T-helper 2 cell treated with Interferon-gamma antibody and Interleukin-4, amounts not matched to agents 100 ng/mL and 5 ng/mL, for 36 hours (primary cell): ENCODE results near the gene KRT17. TPM values are rescaled to one million over a fixed set of nuclear protein-coding genes. Genes with fewer than 3 reads are reported as not detected.
"Not testable (repeated sequence)": the region's sequence is repeated elsewhere in the genome, so short reads cannot be mapped to it uniquely, and the experiment has no call there.

Experiments used
- intact Hi-C: fragments of 100-400 bp; cut with micrococcal nuclease; formaldehyde crosslinking; loops from one replicate; pipeline ENCODE4 v1.15.1; 2023
- total RNA-seq: library from RNA; stranded (reverse); gene quantifications from 2 replicates; pipeline ENCODE4 v1.2.3, GENCODE V29; 2022

The KRT17 gene
- total RNA-seq, 1 donor from 2014 or later = not detected

GRCh38 chr17:41636652-41637051 lies 12.3 kb upstream of the KRT17 start:
- intact Hi-C loops = no loop called here

DNA sequence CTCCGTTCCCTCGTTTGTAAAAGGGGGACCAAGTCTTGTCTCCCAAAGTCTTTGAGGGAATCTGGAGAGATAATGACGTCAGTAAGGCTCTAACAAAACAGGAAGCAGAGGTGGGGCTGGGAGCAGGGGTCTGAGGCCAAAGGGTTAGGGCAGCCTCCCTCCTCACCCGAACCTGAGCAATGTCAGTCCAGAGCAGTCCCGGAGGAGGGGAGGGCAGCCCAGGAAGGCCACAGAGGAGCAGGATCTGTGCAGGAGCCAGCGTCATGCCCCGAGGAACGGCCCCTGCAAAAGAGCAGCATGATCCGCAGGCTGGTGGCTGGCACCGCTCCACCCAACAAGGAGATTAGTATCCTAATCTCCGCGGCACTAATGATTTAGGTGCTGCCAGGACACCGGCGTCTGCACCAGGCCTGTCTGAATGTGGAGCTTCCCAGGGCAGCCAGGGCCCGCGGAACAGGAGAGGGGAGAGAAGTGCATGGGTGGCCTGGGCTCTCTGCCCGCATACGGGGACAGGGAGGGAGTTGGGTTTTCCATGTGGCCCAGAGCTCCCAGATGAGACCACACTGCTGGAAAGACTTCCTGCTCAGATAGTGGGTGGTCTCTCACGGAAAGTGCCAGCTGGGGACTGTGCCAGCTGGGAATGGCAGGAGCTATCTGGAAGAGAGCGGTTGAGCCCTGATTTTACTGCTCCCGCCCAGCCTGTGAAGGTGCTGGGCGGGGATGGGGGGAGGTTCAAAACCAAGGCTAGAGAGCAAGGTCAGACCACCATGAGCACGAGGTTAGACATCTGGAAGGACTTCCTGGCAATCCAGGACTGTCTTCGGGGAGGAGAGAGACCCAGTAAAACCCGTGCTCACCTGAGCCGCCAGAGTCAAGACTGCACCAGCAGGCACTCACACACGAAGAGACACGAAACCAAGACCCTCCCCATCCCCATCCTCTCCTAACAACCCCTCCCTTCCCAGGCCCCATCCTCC lies 11.0 kb upstream of the KRT17 start:
- intact Hi-C loops = no loop called here

DNA sequence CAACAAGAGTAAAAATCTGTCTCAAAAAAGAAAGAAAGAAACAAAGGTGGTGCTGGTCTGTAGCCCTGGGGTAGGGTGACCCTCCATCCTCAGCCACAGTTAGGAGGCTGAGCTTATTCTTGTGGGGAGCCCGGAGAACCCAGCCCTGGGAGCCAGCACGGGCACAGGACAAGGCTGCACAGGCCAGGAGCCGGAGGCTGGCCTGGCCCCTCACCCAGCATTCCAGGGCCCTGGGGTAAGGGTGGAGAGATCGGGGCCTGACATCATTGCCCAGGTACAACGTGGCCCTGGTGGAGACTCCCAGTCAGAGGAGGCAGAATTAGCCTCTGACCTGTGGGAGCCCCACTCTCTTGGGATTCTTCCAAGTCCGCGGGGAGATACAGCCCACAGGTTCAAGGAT lies 10.3 kb upstream of the KRT17 start:
- intact Hi-C loops = no loop called here

- intact Hi-C loops = no loop called here
These were observed 9.3 kb upstream of the KRT17 start for GRCh38 chr17:41633556-41634199.

DNA sequence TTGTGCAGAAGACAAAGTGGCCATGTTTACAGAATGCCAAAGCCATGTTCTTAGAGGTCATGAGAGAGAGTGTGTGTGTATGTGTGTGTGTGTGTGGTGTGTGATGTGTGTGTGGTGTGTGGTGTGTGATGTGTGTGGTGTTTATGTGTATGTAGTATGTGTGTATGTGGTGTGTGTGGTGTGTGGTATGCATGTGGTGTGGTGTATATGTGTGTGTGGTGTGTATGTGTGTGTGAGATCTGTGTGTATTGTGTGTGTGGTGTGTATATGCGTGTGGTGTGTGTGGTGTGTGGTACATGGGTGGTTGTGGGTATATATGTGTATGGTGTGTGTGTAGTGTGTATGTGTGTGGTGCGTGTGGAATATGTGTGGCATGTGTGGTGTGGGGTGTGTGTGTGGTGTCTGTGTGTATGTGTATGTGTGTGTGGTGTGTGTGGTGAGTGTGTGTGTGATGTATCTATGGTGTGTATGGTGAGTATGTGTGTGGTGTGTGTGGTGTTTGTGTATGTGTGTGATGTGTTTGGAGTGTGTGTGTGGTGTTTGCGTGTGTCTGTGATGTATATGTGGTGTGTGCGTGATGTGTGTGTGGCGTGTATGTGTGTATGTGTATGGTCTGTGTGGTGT lies 8.2 kb upstream of the KRT17 start:
- intact Hi-C loops = no loop called here

DNA sequence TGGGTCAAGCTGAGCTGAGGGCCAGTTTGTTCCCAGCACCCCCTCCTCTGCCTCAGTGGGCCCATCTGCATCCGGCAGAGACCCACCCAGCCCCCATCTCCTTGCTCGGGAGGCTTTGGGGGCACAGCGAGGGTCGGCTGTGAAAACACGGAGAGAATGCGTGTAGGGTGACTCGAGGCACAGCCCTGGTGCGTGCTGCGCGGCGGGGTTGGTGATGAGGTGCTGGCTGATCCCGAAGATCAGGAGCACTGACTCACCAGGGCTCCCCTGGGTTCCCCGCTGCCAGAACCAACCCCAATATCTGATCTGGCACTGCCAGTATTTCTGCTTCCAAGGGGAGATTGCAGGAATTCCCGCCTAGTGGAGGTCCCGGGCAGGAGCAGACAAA lies 7.5 kb upstream of the KRT17 start:
- intact Hi-C loops = no loop called here

- intact Hi-C loops = no loop called here
These were observed 6.9 kb upstream of the KRT17 start for GRCh38 chr17:41631025-41631897.

GRCh38 chr17:41629826-41630670 lies 5.7 kb upstream of the KRT17 start:
- intact Hi-C loops = no loop called here

- intact Hi-C loops = no loop called here
These were observed 4.9 kb upstream of the KRT17 start for GRCh38 chr17:41629316-41629715.

GRCh38 chr17:41628621-41629255 lies 4.4 kb upstream of the KRT17 start:
- intact Hi-C loops = not testable (repeated sequence)

GRCh38 chr17:41628073-41628370 lies 3.6 kb upstream of the KRT17 start:
- intact Hi-C loops = not testable (repeated sequence)

GRCh38 chr17:41627316-41628072 lies 3.1 kb upstream of the KRT17 start:
- intact Hi-C loops = no loop called here

DNA sequence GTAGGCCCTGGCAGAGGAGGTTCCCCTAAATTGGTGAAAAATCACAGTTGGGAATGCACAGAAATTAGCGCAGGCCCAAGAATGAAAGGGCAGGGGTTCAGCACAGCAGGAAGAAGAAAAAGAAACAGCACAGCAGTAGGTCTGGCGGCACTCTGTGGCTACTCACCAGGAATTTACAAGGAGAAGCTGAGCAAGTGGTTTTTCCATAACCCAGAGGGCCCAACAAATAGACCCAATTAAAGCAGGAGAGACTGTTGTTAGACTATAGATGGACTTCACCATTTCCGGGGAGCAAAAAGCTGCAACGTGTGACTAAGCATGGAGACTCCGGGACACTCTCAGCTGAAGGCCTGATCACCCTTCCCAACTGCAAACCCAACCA lies 2.5 kb upstream of the KRT17 start:
- intact Hi-C loops = not testable (repeated sequence)

DNA sequence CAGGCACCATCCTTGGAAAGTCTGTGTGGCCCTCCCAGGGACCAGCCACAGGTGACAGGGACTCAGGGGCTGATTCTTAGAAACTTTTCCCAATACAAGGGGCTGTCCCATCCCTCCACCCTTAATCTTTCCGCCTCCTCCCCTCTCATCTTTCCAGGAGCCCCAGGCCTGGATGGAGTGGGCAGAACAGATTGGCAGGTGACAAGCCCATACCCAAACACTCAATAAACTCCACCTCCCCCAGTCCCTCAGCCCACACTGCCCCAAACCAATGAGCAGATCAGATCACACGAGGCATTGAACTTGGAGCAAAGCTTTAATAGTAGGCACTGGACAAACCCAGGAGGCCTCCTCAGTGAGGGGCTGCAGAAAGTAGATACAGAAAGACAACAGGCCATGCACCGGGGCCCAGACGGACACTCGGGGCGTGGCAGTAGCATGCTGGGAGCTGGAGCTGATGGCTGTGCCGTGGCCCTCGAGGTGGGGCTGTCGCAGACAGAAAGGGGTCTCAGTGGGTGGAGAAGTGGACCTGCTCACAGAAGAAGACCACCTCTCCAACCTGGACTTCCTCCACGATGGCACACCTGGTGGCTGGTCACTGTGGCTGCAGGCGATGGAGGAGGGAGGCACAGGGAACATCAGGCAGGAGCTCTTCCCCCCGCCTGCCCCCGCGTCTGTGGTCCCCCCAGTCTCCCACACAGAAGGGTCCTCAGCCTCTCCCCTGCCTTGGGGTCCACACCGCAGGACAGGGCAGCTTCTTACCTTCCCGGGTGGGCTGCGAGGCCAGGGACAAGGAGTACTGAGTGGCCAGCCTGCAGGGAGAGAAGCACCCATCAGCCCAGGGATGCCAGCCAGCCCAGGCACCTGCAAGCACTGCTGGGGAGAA lies 1.9 kb upstream of the KRT17 start:
- intact Hi-C loops = not testable (repeated sequence)

DNA sequence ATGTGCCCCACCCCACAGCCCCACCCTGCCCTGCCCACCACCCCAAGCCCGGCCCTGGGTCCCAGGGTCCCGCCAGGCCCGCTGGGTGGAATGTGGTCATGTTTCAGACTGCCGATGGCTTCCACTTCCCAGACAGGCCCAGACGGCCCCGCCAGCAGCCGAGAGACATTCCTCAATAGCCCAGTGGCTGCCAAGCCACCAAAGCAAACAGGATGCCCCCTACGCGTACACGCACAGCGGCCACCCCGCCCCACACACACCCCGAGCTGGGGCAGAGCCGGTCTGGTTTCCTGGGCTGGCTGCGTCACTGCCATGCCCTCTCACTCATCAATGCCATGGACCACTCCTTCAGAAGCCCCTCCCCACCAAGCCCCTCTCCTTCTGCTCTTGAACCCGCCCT lies 1.2 kb upstream of the KRT17 start:
- intact Hi-C loops = no loop called here

DNA sequence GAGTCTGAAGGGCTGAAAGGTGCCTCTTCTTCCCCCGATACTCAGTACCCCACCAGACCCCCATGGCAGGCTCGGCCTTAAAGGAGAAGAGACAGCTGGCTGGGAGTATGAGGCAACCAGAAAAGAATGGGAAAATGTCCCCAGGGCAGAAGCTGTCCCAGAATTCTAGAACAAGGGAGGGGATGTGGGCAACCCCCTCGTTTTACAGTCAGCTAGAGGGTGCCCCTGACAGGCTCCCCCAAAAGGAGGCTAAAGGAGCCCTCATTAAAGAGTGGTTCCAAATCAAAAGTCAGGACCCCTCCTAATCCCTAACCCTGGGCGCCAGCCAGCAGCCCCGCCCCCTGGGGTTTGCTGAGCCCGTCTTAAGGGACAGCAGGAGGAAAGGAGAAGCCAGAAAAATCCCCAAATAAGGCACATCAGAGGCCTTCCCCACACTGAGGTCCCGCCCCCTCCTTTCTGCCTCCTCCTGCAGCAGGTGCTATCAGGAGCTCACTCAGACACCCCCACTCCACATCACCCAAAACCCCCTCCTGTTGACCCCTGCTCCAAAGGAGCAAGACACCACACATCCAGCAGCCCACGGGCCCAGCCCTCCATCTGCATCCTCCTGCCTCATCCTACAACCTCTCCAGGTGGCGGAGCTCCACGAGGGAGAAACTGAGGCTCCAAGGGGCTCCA lies 1.1 kb downstream of the KRT17 start:
- intact Hi-C loops = not testable (repeated sequence)

DNA sequence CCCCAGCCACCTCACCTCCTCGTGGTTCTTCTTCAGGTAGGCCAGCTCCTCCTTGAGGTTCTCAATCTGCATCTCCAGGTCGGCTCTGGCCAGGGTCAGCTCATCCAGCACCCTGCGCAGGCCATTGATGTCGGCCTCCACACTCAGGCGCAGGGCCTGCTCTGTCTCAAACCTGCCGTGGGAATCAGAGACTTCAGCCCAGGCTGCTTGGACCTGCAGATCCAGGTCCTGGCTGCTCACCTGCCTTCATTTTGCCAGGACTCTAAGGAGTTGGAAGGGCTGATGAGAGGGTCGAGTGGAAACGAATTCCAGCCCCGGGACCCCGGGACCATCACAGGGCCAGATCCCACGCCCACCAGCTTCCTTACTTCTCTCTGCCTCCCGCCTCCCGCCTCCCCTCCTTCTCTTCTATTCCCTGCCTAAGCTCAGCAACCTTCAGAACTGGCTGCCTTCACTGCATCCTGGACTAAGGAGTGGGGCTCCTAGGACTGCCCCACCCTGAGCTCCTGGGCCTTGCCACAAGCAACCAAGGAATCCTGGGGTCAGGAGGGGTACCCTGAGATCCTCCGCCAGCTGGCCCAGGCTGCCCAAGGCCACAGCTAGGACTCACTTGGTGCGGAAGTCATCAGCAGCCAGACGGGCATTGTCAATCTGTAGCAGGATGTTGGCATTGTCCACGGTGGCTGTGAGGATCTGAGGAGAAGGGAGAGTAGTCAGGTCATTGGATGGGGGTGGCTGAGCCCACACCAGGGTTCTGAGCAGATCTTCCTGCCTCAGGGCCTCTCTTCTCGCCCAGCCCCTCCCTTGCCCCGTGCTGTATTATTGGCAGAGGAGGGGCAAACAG lies 1.8 kb downstream of the KRT17 start:
- intact Hi-C loops = not testable (repeated sequence)
